ENCODE results near the gene GALNT7. TPM values are rescaled to one million over a fixed set of nuclear protein-coding genes. Genes with fewer than 3 reads are reported as not detected.

GALNT7 gene
- polyA plus RNA-seq, 1 of the 3 experiments (the other 2 are of a cell fraction): 14.8 TPM

- WGBS (ENCODE audit: low lambda C conversion rate): 90% methylated on average over 3 of the region's 3 CpGs
Observed at GRCh38 chr4:173317004-173317403, 148.4 kb downstream of the GALNT7 start.

DNA sequence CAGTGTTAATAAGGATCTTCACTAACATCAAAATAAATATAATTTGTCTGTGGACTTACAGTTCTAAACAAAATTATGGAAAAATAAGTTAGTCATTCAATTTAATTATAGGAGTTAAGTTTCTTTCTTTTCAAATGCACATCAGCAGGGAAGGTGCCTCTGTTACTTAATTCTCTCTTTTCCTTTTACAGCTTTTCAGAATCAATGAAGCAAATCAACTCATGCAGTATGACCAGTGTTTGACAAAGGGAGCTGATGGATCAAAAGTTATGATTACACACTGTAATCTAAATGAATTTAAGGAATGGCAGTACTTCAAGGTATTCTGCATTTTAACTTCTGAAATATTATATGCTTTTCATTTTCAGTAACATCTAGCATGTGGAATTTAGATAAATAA, 149.6 kb downstream of the GALNT7 start:
- no peaks in the 10 kb centered on the region for H4K20me1 ChIP-seq (ENCODE audit: insufficient read depth)
- H3K27me3 ChIP-seq (ENCODE audit: insufficient read depth): no peaks in the 10 kb centered on the region
- no peak overlapping the region for H3K9ac ChIP-seq
- H3K9me2 ChIP-seq: no peaks in the 10 kb centered on the region
- H3F3A ChIP-seq (replicated peaks; ENCODE audit: insufficient read depth): peaks cover 31% of the 10 kb centered on the region
- POLR2A ChIA-PET: no interaction called here
- no peak overlapping the region for H3K4me3 ChIP-seq (ENCODE audit: low read depth in 2 of 2, low read length in 1 of 2)
- DNase-seq: no peak
- H3K27ac ChIP-seq (ENCODE audit: low read depth in 2 of 2, low read length in 1 of 2): peak overlapping the region in 1 of 2 experiments; percentile 37; a peak in 2 of 4 replicates
- peaks cover 0 to 21% of the 10 kb centered on the region in 2 experiments; a peak in 3 of 4 replicates for H3K4me1 ChIP-seq (ENCODE audit: control insufficient read depth in 1 of 2, insufficient read depth in 2 of 2, low read depth in 1 of 2, low read length in 1 of 2)
- H3K79me2 ChIP-seq (ENCODE audit: insufficient read depth): no peaks in the 10 kb centered on the region
- no peak overlapping the region for H2AFZ ChIP-seq (ENCODE audit: low read depth)
- CTCF ChIA-PET: interaction anchor here (0.7 to 7.6 kb wide), 17 partner anchors 9 to 305 kb away, joined by 3 to 82 read pairs (median 8); partner anchors contain the start of gene SAP30
- no peak overlapping the region; the same call in 1 of the 2 replicates for H3K4me2 ChIP-seq
- H3K9me3 ChIP-seq: no peaks in the 10 kb centered on the region
- peaks cover 24 to 34% of the 10 kb centered on the region in 2 experiments for H3K36me3 ChIP-seq (replicated peaks in 1 of 2; ENCODE audit: control insufficient read depth in 1 of 2, insufficient read depth in 2 of 2, low read length in 1 of 2)
- TF ChIP-seq POLR2AphosphoS5 (IDR thresholded peaks at IDR 0.05; ENCODE audit: low read depth, low read length): no peak
- TF ChIP-seq, protein P1, sequence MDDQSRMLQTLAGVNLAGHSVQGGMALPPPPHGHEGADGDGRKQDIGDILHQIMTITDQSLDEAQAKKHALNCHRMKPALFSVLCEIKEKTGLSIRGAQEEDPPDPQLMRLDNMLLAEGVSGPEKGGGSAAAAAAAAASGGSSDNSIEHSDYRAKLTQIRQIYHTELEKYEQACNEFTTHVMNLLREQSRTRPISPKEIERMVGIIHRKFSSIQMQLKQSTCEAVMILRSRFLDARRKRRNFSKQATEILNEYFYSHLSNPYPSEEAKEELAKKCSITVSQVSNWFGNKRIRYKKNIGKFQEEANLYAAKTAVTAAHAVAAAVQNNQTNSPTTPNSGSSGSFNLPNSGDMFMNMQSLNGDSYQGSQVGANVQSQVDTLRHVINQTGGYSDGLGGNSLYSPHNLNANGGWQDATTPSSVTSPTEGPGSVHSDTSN (IDR thresholded peaks at IDR 0.05): no peak
- no peak for TF ChIP-seq NFIC (IDR thresholded peaks at IDR 0.05; ENCODE audit: borderline replicate concordance)
- no peak for TF ChIP-seq REST (IDR thresholded peaks at IDR 0.05; ENCODE audit: low read depth, low read length)
- no peak for TF ChIP-seq SMC3 (IDR thresholded peaks at IDR 0.05; ENCODE audit: low read depth, low read length)
- no peak for TF ChIP-seq ZBTB33 (IDR thresholded peaks at IDR 0.05; ENCODE audit: borderline replicate concordance, low read depth)
- TF ChIP-seq, protein P2, sequence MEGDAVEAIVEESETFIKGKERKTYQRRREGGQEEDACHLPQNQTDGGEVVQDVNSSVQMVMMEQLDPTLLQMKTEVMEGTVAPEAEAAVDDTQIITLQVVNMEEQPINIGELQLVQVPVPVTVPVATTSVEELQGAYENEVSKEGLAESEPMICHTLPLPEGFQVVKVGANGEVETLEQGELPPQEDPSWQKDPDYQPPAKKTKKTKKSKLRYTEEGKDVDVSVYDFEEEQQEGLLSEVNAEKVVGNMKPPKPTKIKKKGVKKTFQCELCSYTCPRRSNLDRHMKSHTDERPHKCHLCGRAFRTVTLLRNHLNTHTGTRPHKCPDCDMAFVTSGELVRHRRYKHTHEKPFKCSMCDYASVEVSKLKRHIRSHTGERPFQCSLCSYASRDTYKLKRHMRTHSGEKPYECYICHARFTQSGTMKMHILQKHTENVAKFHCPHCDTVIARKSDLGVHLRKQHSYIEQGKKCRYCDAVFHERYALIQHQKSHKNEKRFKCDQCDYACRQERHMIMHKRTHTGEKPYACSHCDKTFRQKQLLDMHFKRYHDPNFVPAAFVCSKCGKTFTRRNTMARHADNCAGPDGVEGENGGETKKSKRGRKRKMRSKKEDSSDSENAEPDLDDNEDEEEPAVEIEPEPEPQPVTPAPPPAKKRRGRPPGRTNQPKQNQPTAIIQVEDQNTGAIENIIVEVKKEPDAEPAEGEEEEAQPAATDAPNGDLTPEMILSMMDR (IDR thresholded peaks at IDR 0.05): no peak
- no peak for TF ChIP-seq ELF1 (IDR thresholded peaks at IDR 0.05)

More at GRCh38 chr4:173317004-173317403, 148.4 kb downstream of the GALNT7 start:
- POLR2A ChIA-PET: no interaction called here
- peaks cover 16 to 27% of the 10 kb centered on the region in 2 experiments for H3K36me3 ChIP-seq (replicated peaks in 1 of 2; ENCODE audit: control insufficient read depth in 1 of 2, insufficient read depth in 2 of 2, low read length in 1 of 2)
- no peaks in the 10 kb centered on the region for H3K9me3 ChIP-seq
- H3K4me1 ChIP-seq (ENCODE audit: control insufficient read depth in 1 of 2, insufficient read depth in 2 of 2, low read depth in 1 of 2, low read length in 1 of 2): peaks cover 0 to 21% of the 10 kb centered on the region in 2 experiments; a peak in 3 of 4 replicates
- no peaks in the 10 kb centered on the region for H3K9me2 ChIP-seq
- peaks cover 26% of the 10 kb centered on the region for H3F3A ChIP-seq (replicated peaks; ENCODE audit: insufficient read depth)
- H3K79me2 ChIP-seq (ENCODE audit: insufficient read depth): no peaks in the 10 kb centered on the region
- CTCF ChIA-PET: interaction anchor here (0.9 to 7.6 kb wide), 4 partner anchors 10 to 149 kb away, joined by 3 to 82 read pairs (median 23); no protein-coding TSS in a partner anchor
- no peak overlapping the region for H3K4me2 ChIP-seq
- TF ChIP-seq, protein P2 (IDR thresholded peaks at IDR 0.05): peak; percentile 41; the same call in 1 of the 2 replicates
- TF ChIP-seq, protein P3, sequence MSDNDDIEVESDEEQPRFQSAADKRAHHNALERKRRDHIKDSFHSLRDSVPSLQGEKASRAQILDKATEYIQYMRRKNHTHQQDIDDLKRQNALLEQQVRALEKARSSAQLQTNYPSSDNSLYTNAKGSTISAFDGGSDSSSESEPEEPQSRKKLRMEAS (IDR thresholded peaks at IDR 0.05; ENCODE audit: low read depth): no peak
- no peak for TF ChIP-seq MEF2A (IDR thresholded peaks at IDR 0.05; ENCODE audit: borderline replicate concordance, low read depth)
- TF ChIP-seq, protein P1 (IDR thresholded peaks at IDR 0.05): no peak
- no peak for TF ChIP-seq ELF1 (IDR thresholded peaks at IDR 0.05)
- no peak for TF ChIP-seq NRF1 (IDR thresholded peaks at IDR 0.05; ENCODE audit: low read depth, low read length)
- no peak overlapping the region for H3K9ac ChIP-seq
- peak; percentile 17 for DNase-seq
- H4K20me1 ChIP-seq (ENCODE audit: insufficient read depth): no peaks in the 10 kb centered on the region
- no peak overlapping the region for H2AFZ ChIP-seq (ENCODE audit: low read depth)
- no peak overlapping the region for H3K27ac ChIP-seq (ENCODE audit: low read depth in 2 of 2, low read length in 1 of 2)
- H3K27me3 ChIP-seq (ENCODE audit: insufficient read depth): no peaks in the 10 kb centered on the region
- no peak overlapping the region for H3K4me3 ChIP-seq (ENCODE audit: low read depth in 2 of 2, low read length in 1 of 2)
